Central memory CD4-positive, alpha-beta T cell (primary cell): ENCODE measurements around the gene MMP21.

ENCODE experiments used
- DNase-seq: peaks from one replicate; pipeline ENCODE4 v3.0.0; 2022

MMP21 gene

DNA sequence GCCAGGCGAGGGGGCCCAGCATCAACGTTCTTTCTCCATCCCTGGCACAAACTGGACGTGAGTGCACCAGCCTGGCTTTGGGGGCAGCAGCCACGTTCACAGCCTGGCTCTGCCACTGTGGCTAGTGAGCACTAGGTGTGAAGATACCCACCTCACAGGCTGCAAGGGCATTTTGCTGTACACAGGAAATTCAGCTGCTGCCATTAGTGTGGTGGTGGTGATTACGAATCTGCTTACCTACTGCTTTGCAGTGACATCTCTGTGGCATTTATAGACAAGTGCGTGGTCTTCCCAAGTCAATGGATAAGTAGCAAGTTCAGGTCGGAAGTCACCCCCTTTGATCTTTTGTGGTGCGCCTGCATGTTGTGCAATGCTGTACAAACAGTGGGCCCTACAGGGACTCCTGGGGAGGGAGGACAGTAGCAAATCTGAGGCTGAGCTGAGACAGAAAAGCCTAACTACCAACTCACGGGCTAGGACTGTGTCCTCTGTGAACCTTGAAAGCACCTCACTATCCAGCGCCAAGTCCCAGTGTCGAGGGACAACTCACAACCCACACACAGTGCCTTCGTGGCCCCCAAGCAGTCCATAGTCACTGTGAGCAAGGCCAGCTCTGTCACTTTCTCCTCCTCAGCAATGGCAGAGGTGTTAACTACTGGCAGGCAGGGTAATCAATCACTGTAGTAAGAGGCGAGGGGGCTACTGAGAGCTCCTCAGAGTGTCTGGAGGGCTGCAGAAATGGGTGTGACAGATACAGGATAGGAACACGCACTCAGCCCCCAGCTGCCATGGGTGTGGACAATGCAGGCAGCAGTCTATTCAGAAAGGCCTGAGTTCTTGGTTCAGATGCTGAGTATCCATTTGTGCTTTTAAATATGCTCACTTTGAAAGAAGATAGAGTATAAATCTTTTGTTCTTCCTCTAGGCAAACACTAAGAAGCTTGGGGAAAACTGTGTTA, 17.0 kb upstream of the MMP21 start:
- DNase-seq = no peak

DNA sequence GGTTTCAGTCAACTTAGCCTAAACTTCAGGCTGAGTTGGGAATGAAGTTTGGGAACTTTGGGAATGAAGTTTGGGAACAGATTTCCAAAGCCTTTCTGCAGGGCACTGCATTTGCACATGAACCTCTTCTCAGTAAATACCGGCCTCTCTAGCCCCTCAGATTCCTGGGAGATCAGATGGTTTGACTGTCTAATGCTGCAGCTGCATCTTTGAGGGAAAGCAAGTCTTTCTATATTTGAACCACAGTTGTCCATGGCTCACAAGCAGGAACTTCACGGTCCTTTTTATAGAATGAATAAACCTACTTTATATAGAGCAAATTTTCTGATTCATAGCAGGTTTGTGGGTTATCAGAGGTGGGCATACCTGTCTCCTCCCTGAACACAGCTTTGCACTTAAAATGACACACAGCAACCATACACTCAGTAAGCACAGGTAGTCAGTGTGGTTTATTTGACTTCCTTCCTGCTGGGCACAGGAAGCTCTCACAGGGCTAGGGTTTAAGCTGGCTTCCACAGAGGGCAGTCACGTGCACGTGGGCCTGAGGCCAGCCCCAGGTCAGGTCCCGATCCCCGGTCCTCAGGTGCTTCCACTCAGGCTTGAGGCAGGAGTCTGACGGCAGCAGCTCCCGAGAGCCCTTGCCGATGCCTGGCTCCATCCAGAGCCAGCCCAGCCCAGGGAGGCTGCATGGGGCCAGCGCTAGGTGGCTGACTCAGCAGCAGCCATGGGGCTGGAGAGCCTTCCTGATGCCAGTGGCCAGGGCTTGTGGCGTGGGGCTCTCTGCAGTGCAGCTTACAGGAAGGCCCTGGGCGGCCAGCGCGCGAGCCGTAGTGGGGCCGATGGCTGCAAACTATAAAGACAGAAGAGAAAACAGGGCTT, 12.8 kb upstream of the MMP21 start:
- DNase-seq = no peak

DNA sequence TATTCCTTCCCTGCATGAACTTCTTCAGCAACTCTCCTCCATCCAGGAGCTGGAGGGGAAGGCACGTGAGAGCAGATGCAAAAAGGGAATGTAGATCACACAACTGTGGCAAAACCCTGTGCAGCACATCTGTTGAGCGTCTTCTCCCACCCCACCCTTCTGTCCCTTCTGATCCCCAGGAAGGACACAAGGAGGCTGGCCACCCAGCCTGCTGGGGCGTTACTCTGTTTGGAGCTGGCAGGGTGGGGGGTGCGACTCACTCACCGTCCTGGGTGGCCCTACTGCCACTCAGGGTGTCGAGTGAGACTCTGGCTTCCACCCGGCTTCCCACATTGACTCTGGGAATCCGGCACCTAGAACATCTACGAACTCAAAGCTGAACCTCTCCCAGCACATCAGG, 10.2 kb upstream of the MMP21 start:
- DNase-seq = no peak

DNA sequence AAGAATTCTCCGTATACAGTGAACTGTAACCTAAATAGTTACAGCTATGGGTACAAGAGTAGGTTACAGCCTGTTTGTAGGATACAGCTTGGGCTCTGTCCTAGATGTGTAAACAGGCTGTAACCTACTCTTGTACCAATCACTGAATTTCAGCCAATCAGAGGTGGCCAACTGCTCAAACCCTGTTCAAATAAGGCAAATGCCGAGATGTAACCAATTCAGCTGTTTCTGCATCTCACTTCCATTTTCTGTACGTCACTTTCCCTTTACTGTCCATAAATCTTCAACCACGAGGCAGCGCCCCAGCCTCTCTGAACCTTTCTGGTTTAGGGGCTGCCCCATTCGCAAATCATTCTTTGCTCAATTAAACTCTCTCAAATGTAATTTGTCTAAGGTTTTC, 8.3 kb upstream of the MMP21 start:
- no peak for DNase-seq

DNA sequence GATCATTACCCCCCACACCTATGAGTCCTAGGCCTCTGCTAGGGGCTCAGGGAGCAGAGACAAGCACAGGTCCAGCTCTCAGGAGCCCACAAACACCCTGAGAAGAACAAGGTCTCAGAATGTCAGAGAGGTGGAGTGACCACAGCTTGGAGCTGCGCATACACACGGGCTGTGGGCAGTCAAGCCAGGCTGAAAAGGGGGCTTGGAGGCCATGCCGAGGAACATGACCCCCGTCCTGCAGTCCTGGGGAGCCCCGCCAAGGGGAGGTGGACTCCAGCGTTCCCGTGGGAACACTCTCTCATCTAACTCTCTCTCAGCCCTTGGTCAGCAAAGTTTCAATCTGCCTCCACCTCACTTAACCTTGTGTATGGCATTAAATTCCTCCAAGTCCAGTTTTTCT, 7.8 kb upstream of the MMP21 start:
- DNase-seq = no peak

DNA sequence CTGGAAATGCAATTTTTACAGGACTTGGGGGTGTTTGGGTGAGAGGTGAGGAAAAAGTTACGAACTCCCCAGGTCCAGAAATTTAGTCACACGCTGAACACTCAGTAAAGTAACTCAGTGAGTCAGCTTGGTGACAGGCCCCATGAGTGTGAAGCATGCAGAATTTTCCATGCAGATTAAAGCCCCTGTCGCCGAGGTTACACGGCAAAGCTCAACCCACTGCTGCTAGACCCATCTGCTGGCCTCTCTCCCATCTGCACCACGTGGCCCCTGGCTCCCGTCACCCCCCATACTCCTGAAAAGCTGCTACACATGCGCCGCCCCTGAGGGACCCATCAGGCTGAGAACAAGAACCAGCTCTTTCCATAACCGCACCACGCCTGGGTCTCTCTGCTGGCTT, 7.0 kb upstream of the MMP21 start:
- DNase-seq = no peak

DNA sequence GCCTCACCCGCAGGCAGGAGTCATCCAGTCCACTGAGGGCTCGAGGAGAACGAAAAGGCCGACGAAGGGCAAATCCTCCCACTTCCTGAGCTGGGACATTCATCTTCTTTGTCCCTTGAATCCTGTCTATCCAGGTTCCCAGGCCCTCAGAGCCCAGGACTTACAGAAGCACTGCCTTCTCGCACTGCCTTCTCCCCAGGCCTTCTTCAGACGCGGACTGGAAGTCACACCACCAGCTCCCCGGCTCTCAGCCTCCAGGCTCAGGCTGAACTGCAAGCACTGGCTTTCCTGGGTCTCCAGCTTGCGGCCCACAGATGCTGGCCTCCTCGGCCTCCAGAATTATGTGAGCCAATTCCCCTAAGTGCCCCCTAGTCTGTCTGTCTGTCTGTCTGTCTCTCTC, 6.4 kb upstream of the MMP21 start:
- DNase-seq = no peak

DNA sequence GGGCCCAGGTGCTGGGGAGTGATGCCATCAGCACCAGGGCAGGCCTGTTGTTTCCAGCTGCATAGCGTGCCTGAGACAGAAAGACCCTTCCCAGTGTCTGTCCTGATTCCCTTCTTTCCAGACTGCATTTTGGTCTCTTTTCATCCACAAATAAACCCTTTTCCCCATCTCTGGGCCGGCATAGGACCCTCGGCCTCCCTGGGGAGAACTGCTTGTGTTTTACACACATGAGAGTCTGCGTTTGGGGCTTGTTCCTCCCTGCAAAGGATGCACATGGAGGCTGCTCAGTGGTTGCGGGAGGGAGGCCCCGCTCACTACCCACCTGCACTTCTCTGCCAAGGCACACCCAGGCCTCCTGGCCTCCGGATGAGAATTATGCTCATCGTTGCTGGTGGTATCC, 5.8 kb upstream of the MMP21 start:
- DNase-seq = no peak

DNA sequence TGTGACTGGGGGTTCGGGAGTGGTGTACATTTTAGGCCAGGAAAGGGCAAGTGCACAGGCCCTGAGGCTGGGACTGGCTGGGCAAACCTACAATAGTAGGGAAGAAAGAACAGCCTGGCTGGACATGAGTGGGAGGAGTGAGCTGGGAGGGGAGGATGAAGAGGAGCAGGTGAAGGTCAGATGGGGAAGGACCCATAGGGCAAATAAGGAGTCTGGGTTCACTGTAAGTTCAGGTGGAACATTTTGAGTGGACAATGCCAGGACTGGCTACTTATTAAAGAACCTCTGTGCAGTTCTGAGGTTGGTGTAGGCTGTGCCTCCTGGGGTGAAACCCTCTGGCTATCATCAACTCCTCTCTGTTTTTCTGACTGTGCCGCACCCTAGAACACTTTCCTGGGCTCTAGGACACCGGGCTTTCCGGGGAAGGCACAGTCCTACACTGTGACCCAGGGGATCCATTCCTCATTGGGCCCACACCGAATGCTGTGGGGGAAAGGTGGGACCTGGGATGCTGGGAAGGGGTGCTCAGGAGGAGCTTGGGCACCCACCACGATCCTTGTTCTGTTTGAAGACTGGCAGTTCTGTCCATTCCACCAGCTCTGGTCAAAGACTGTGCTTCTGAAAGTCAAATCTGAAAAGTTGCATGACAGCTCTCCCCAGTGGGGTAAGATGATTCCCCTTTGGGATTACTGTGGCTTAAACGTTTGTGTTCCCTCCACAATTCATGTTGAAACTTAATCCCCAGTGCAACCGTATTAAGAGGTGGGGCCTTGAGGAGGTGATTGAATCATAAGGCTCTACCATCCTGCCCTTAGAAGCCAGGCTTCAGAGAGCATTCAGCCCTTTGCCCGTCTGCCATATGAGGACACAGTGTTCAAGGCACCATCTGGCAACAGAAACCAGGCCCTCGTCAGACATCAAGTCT, 4.0 kb upstream of the MMP21 start:
- no peak for DNase-seq

DNA sequence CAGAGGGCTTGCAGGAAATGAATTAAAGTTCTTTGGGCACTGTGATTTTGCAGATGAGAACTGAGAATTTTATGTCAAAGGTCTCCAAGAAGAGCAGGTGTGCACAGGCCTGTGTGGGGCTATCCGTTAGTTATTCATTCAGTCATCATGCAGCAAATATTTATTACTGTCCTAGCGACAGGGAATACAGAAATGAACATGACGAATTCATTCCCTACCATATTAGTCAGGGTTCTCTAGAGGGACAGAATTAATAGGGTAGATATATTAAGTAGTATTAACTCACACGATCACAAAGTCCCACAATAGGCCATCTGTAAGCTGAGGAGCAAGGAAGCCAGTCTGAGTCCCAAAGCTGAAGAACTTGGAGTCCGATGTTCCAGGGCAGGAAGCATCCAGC, 2.9 kb upstream of the MMP21 start:
- no peak for DNase-seq

DNA sequence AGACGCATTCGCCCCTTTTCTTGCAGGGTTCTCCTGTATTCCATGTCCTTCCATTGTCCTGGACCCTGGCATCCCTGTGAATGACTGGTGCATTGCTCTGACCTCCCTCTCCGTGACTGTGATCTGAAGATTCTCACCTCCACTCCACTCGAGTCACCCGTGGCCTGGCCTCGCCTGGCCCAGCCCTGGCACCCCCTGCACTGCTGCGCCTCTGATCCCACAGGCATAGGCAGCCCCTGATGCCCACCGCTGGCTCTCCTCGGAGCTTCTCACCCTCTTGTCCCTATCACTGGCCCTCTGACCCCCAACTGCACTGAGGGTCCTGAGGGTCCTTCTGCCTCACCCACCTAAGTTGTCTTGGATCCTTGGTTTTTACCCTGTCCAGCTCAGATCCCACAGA, 2.2 kb upstream of the MMP21 start:
- DNase-seq = no peak

DNA sequence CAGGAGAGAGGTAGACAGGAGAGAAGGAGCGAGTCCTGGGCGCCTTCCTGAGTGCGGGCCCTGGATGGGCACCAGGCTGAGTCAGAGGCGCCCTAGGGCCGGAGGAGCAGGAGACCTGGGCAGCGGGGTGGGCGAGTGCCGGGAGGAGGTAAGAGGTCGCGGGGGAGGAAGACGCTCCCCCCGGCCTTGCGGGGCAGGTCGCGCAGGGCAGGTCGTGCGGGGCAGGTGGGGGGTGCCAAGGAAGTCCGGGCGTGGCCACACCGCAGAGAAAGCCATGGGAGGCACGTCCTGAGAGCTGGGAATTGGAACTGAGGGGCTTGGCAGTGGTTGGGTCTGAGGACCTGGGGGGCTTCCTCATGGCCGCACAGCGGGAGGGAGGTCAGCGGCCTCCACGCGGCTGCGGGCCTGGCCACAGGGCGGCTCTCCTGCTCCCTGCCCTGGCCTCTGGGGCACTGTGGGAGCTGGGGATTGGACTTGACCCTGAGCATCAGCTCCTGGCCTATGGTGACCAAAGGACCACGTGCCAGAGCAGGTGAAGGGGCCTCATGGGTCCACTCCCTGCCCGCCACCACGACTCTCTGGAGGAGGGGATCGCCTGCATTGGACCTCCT, 935 bp downstream of the MMP21 start:
- DNase-seq = no peak

DNA sequence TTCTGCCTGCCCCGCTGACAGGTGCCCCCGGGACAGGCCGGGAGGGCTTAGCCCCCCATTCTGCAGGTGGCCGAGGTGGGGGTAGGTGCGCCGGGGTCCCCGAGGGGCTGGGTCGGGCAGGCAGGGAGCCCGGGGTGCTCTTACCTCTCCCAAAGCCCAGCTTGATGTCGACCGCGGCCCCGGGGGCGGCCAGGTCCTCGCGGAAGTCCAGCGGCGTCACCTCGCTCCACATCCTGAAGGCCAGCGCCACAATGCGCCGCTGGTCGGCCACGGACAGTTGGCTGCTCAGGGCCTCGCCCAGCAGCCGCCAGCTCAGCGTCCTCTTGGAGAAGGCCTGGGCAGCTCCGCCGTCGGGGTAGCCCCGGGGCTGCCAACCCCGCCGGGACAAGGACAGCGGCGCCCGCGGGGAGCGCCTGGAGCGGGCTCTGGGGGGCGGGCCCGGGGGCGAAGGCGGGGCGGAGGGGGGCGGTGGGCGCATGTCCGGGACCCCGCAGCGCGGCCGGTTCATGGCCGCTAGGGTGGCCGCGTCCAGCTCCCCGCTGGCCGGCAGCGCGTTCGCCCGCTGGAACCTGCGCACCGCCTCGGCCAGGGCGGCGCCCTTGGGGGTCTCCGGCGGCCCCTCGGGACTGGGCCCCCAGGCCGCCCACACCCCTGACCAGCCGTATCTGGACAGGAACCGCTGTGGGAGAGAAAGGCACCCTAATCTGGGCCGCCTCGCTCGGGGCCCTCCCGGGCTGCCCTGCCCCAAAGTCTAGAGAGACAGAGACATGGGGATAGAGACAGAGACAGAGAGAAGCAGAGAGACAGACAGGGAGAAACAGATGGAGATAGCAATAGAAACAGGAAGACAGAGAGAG, 1.7 kb downstream of the MMP21 start:
- DNase-seq = no peak

DNA sequence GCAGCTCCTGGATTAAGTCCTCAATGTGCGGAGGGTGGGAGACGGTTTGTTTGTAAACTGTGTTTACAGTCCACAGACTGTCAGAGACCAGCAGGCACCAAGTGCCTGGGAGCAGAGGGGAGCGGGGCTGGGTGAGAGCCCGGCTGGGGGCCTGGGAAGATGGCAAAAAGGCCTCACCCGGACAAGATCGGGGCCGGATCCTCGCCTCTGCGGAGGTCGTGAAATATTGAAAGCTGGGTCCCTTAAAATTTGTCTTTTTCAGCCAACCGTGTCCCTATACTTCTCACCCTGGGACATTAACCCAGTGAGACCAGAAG, 2.8 kb downstream of the MMP21 start:
- no peak for DNase-seq

DNA sequence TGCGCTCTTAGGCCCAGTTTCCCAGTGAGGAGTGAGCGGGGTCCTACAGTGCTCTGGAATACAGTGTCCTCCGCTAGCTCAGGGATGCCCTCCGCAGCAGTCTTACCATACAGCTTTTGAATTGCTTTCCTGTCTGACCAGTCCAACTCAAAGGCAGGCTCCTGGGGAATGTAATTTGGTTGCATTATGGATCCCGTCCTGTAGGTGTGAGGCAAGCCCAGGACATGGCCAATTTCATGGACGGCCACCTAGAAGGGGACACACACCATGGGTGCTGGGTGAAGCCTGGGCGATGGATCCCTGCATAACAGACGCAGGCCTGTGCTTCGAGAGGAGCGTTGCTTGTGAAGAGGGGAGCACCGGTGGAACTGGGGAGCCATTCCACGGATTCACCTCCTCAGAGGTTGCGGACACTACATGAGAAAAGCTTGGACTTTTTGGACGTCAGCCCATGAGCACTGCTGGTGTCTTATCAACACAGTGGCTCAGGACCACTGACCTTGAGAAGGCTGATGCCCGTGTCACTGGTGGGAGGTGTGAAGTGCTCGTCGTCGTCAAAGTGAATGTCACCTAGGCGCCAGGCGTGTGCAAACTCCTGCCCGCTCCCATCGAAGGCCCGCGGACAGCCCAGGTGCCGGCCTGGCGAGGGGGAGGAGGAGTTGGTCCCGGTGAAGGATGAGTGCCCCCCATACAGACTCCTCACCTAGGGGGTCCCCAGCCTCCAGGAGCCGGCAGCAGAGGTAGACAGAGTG, 3.3 kb downstream of the MMP21 start:
- no peak for DNase-seq

DNA sequence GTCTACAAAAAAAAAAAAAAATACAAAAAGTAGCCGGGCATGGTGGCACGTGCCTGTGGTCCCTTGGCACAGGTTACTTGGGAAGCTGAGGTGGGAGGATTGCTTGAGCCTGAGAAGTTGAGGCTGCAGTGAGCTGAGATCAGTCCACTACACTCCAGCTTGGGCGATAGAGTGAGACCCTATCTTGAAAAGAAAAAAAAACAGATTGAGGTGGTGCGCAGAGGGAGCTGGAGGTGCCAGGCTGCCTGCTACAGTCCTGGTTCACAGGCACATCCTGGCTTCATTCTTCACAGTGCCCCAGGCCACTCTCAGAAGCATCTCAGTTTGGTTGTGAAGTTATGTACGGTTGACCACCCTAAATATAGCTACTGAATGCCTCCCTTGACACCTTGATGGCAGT, 4.8 kb downstream of the MMP21 start:
- DNase-seq = no peak

DNA sequence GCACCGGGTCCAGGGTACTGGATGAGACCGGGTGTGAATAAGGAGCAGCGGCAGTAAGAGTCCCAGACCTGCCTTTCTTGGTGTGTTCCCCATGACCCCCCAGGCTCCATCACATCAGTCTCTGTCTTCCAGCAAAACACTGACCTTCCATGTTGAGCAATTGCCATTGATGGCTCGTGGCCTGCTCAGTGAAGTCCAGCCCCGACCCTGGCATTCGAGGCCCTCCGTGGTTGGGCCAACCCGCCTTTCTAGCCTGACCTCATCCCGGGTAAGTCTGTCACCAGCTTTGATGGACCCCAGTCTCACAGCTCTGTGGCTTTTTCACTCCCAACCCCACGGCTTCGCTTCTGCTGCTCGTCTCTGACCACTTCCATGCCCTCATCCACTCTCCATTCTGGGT, 6.4 kb downstream of the MMP21 start:
- DNase-seq = no peak

DNA sequence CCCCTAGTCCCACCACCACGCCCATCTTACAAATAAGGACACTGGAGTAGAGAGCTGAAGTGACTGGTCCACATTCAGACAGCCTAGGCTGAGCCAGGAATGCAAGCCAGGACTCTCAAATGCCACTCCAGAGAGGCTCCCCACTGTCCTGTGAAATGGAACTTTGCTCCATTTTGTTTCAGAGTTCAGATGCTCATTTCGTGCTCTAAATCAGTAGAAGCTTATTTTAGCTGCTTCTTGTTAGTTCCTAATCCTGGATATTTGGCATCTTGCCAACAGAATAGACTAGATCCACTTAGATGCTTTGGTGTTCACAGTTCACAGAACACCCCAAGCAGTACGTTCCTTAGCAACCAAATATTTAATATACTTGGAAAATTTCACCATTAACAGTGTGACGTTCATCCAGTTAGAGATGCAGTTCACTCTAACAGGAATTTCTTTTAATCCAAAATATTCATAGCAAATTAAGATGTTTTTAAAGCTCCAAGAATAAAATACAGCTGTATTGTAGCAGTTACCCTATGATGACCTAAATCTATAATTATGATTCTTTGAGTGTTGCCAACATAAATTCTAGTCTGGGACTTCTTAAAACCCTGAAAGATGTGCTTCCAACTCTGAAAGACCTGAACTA, 7.3 kb downstream of the MMP21 start:
- no peak for DNase-seq

DNA sequence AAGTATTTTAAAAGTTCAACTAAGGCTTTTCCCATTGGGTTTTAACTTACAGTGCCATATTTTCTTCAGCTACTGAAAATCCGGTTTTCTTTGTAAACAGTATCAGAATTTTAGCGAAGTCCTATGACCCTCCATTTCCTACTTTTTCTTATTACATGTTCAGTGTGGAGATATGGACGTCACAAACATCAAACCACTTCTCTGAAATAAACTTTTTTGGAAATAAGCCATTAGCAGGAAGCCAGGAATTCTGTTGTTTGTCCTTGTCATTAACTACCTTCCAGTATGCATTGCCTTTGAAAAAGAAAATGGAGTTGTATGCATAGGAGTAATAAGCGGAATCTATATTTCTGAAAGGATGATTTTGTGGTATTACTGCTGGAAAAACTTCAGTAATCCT, 9.1 kb downstream of the MMP21 start:
- DNase-seq = no peak

DNA sequence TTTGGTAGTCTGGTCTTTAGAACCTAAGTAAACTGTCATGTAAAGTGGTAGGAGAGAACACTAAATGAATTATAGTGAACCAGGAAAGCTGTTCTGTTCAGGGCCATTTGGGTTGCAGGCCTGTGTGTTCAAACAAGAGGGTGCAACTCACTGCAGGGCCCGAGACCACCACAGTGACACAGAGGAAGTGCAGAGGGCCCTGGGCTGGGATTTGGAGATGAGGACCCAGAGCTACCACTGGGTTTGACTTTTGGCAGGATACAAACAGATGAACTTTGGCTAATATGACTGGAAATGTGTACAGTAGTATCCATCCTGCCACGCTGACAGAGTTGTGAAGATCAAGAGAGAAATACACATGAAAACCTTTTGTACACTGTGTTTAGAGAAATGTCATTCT, 9.8 kb downstream of the MMP21 start:
- DNase-seq = no peak
